ENCODE results near the gene ZNF343.
A peak's percentile ranks its signal among the peaks of the same experiment; 100 is the strongest.

Gene ZNF343

DNA sequence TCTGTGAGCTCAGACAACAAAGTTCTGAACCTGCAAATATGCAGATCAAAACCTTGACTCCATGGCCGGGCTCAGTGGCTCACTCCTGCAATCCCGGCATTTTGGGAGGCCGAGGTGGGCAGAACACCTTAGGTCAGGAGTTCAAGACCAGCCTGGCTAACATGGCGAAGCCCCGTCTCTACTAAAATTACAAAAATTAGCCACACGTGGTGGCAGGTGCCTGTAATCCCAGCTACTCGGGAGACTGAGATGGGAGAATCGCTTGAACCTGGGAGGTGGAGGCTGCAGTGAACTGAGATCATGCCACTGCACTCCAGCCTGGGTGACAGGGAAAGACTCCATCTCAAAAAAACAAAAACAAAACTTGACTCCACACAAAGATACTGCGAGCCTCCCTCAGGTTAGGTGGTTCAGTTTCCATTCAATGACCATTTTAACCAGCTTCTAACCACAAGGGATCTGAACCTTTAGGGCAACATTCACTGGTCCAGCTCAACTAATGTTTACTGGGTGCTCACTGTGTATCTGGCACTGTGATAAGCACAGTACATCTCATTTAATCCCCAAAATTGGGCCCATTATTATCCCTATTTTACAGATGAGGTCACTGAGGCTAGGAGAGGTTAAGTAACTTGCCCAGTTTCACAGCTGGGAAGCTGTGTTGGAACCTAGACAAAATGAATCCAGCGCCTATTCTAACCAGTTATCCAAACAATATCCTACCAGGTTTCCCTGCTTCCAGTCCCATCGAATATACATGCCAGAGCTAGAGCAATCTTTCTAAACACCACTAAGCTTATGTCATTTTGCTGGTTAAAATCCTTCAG, 39.9 kb downstream of the ZNF343 start:
- DNase-seq = no peak

DNA sequence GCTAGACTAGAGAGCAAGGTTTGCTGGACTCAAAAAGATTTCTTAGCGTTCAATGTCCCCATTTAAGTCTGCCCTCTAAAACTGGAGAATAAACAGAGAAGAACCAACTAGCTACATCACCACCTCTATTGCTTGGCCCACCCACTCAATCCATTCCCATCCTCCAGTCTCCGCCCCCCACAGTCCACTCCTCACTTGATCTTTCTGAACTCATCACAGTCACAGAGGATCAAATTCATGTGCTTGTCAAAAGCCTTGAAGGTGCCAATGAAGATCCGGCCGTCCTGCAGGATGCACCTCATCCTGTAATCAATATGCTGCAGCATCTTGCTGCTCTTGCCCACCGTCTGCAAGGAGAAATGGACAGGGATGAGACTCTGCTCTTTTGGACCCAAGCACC, 41.3 kb downstream of the ZNF343 start:
- no peak for DNase-seq

DNA sequence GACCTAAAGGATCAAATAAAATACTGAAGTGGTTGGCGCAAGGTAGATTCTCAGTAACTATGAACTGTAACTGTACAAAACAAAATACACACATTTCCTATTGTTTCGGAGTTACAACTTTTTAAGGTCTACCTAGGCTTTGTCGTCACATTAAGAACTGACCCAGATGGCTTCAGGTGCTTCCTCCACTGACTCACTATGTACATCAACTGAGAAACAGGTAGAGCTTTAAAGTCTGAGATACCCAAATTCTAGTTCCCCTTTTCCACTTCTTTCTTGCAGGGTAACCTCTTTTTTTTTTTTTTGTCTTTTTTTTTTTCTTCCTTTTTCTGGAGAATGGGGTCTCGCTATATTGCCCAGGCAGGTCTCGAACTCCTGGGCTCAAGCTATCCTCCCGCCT, 43.6 kb downstream of the ZNF343 start:
- DNase-seq = no peak

DNA sequence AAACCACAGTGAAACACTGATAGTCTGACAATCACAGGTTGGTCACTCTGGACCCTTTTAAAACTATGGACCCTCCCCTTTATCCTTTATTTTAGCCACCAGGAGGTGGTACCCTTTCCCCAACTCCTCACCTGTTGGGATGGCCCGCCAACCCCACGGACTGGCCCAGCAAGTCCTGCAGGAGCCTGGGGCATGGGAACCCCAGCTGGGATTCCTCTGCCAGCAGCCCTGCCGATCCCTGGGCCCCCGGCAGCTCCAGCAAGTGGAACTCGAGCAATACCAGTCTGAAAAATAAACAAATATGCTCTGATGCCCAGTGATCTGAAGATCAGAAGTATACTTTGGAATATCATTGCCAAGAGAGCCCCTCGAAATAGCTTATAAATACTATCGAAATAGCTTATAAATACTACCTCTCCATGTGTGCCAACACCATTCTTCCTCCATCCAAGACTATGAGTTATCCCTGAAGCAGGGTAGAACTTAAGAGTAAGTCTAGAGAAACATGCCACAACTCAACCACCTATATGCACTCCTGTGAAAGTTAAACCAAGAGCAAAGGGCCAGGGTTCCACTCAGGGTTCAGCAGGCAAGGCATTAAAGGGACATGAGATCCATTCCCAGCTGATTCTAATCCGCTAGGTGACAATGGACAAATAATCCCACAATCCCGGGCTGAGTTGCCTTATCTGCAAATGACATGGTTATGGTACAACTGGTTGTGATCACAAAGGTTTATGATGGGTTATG, 44.9 kb downstream of the ZNF343 start:
- no peak for DNase-seq

DNA sequence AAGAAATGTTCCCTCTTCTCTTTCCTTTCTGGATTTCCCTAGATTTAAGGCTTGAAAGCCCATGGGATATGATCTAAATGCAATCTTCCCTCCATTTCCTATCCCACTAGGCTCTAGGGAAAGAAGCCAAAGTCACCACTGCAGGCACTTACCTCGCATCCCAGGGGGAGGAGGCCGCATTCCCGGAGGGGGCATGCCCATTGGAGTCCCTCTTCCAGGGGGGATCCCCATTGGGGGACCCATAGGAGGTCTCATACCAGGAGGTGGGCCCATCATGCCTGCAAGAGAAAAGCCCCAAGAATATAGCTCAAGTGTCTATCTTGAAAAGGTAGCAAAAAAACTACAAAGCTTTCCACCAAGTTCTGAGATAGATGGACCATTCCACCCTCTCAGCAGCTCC, 46.2 kb downstream of the ZNF343 start:
- DNase-seq = no peak

DNA sequence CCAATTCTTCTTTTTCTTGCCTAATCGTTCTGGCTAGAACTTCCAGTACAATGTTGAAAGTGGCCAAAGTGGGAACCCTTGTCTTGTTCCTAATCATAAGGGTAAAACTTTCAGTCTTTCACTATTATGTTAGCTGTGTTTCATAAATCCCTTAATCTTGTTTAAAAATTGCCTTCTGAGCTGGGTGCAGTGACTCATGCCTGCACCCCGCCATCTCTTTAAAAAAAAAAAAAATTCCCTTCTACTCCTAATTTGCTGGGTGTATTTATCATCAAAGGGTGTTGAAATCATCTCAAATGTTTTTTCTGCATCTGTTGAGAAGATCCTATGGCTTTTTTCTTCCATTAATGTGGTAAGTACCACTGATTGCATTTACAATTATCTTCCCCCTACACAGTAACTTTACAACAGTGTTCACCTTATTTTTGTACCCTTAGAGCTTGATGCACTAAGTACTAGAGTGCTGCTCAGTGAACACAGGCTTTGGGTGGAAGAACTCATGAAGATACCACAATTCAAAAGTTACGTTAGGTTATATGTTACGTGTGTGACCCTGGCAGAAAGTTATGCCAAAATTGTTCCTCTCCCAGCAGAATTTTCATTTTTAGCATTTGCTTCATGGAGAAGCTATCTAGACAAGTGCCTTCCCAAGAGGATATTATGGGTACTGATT, 47.8 kb downstream of the ZNF343 start:
- no peak for DNase-seq

DNA sequence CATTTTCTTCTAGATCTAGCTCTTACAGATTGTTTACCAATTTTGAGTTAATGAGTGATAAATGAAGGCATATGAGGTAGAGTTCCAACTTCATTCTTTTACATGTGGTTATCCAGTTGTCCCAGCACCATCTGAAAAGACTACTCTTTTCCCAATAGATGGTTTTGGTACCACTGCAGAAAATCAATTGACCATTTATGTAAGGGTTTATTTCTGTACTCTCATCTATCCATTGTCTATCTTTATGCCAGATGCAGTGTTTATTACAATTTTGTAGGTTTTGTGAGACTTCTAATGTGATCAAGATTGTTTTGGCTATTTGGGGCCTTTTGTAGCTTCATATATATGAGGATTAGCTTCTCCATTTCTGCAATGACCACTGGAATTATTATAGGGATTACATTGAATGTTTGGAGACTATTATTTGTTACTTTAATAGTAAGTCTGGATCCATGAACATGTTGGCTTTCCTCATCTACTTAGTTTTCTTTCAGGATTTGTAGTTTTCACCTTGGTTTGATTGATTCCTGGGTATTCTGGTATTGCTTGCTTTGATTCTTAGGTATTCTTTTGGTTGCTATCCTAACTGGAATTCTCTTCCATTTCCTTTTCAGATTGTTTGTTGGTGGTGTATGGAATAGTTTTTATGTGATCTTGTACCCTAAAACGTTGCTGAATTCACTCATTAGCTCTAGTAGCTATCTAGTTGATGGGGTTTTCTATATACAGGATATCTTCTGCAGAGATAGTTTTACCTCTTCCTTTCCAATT, 48.5 kb downstream of the ZNF343 start:
- DNase-seq = no peak

DNA sequence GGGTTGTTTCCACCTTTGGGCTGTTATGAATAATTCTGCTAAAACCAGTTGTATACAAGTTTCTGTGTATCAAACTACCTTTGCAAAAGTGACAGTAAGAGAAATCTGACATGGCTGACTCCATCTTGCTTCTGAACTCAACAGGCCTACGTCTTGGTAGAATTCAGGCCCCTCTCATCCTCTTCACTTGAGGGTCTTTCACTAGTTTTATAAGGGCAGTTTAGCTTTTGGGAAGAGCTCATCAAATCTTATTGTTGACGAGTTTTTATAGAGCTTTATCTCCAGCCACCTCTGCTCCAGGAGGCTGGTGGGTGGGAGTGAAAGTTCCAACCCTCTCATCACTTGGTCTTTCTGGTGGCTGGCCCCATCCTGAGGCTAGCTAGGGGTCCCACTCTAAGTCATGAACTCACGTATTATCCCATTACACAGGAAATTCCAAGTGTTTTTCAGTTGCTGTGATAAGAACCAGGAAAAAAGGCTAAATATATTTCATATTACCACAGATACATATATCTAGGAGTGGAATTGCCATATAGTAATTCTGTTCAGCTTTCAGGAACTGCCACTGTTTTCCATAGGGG, 49.7 kb downstream of the ZNF343 start:
- DNase-seq = no peak

DNA sequence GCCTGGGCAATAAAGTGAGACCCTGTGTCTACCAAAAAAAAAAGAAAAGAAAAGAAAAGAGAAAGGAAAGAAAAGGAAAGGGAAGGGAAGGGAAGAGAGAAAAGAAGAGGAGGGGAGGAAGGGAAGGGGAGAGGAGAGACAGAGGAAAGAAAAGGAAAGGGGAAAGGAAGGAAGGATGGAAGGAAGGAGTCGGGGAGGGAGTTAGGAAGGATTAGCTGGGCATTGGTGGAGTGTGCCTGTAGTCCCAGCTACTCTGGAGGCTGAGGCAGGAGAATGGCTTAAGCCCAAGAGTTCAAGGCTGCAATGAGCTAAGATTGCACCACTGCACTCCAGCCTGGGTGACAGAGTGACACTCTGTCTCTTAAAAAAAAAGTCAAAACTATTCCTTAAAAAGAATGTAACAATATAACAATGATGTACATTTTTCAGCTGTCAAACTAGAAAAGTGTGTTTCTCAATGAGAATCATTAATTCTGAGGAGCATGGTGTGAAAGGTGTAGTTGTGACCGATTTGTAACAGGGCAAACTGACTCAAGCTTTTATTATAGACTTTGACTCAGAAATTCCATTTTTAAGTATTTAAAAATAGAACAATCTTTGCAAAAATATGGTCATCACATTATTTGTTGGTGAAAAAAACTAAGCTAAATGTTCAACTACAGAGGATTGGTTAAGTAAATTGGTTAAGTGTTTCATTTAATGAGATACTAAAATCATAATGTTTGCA, 52.8 kb downstream of the ZNF343 start:
- no peak for DNase-seq

DNA sequence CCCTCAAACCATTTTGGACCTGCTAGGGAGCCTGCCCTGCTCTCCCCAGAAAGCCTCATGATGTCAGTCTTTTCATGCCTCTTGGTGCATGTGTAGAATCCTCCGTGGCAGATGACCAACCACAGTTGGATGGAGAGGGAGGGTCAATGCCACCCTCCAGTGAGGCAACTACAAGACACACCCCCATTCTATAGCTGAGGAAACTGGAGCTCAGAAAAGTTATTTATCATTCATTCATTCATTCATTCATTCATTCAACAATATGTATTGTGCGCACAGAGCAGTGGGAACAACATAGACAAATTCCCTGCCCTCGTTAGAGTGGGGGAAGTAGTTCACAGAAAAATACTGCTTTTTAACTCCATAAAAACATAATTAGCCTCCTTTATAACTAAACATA, 54.9 kb downstream of the ZNF343 start:
- DNase-seq = no peak

DNA sequence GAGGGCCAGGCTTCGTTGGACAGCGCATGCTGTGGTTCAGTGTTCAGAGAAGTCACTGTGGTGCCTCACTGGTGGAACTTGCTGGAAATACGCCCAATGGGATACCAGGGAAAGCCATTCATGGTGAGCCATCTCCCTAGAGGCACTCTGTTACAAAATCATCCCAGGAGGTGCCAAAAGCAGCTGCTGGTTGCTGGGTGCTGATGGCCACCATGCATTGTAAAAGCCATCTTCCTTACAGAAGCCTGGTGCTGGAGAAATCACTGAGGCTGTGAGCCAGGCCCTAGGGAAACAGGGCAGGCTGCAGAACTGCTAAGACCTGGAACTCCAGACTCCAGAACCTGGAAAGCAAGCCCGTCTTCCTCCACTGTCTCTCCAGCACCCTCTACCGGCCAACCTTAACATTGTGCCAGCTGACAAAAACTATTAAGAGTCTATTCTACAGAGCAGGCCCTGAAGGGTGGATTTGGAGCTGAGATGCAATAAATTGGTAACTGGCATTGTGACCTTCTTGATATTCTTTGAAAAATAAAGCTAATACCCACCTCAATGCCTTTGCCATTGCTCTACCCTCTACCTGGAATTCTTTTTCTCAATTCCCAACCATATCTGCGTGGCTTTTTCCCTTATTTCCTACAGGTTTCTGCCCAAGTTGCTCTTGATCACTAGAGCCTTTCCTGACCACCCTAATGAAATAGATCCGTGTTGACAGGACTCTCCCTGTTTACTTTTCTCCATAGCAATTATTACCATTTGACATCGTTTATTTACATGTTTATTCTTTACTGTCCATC, 56.6 kb downstream of the ZNF343 start:
- DNase-seq = peak; percentile 39

DNA sequence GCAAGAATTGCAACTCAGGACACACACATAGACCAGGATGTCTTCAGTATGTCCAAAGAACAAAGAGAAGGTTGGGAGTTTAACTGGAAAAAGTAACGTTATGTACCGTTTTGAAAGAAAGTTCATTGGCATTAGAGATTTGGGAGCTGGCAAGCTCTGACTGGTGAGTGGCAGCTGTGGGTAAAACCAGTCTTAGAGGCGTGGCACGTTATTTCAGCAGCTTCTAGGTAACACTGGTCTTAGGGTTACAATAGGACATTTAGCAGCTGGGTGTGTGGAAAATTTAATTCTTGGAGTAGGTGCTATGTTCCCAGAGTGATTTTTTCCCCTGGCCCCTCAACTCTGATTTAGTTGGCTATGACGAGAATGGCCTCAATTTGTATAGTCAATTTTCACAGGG, 57.3 kb downstream of the ZNF343 start:
- DNase-seq = no peak

DNA sequence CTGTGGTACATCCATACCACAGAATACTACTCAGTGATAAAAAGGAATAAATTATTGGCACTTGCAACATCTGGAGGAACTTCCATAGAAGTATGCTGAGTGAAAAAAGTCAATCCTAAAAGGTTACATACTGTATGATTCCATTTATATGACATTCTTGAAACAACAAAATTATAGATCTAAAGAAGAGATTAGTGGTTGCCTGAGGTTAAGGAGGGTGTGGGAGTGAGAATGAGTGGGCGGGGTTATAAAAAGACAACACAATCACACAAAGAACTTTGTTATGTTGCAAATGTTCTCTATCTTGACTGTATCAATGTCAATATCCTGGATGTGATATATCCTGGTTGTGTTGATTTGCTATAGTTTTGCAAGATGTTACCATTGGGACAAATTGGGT, 59.3 kb downstream of the ZNF343 start:
- DNase-seq = no peak

DNA sequence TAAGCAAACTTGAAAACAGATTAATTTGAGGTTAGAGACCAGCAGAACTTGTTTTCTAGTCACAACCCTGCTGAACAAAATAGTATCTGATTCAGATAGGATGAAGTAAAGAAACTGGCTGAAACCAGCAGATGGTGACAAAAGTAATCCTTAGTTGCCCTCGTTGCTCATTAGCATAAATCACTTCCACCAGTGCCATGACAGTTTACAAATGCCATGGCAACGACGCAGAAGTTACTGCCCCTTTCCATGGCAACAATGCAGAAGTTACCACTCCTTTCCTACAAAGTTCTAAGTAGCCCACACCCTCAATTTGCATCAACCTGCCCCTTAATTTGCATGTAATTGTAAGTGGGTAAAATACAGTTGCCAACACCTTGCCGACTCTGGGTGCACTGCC, 61.9 kb downstream of the ZNF343 start:
- no peak for DNase-seq
